SK-N-SH (cell line): ENCODE measurements around the gene SMIM12. TPM values are rescaled to one million over a fixed set of nuclear protein-coding genes. Genes with fewer than 3 reads are reported as not detected.
"Not testable (repeated sequence)": the region's sequence is repeated elsewhere in the genome, so short reads cannot be mapped to it uniquely, and the experiment has no call there.

ENCODE experiments used
- CTCF ChIA-PET: fragments of 300-600, 350-600 bp; formaldehyde crosslinking; extraction: SDS; loops from one replicate; lab custom pipeline; 2021; lab: Yijun Ruan, JAX
- POLR2A ChIA-PET: fragments of 350-600 bp; sonication (Branson Sonifier 250); formaldehyde crosslinking; extraction: SDS; loops from one replicate; lab custom pipeline; 2020; ENCODE audit warnings: antibody characterized with exemption, inconsistent platforms; lab: Yijun Ruan, JAX
- DNase-seq: peaks from one replicate; pipeline ENCODE4 v3.0.0; 2012
- H2AFZ ChIP-seq: fragments of 200-600 bp; sonication (generic); 2 replicates; pipeline ENCODE4 v1.8.1; 2016; ENCODE audit warnings: antibody characterized with exemption, mild to moderate bottlenecking, low read depth
- H3F3A ChIP-seq: fragments of 200-600 bp; sonication (generic); replicated peaks from 2 replicates; pipeline ENCODE3; 2016; ENCODE audit warnings: antibody characterized with exemption, mild to moderate bottlenecking; ENCODE audit not compliant: insufficient read depth
- H3K27ac ChIP-seq, 2 experiments: fragments of 200-500 bp in 1 of 2; fragments of 200-600 bp in 1 of 2; sonication (Bioruptor generic) in 1 of 2; sonication (generic), shearing (Covaris generic) in 1 of 2; 2 replicates each; pipeline versions ENCODE4 v1.5.1 to v1.6.1; 2014 to 2016; ENCODE audit warnings: low read depth in 2 of 2, inconsistent platforms in 1 of 2, low read length in 1 of 2, mild to moderate bottlenecking in 1 of 2, mixed read lengths in 1 of 2
- H3K27me3 ChIP-seq: fragments of 200-600 bp; sonication (generic), shearing (Covaris generic); 2 replicates; pipeline ENCODE4 v1.6.1; 2016; ENCODE audit warnings: mixed run types; ENCODE audit not compliant: insufficient read depth
- H3K36me3 ChIP-seq, 2 experiments: fragments of 200-500 bp in 1 of 2; fragments of 200-600 bp in 1 of 2; sonication (Bioruptor generic) in 1 of 2; sonication (generic) in 1 of 2; replicated peaks in 1 of 2; 2 replicates each; pipeline versions ENCODE3 to v1.5.1; 2014 to 2016; ENCODE audit warnings: low read length in 1 of 2, mild to moderate bottlenecking in 1 of 2; ENCODE audit not compliant: insufficient read depth in 2 of 2, control insufficient read depth in 1 of 2
- H3K4me1 ChIP-seq, 2 experiments: fragments of 200-500 bp in 1 of 2; fragments of 200-600 bp in 1 of 2; sonication (Bioruptor generic) in 1 of 2; sonication (generic), shearing (Covaris generic) in 1 of 2; 2 replicates each; pipeline versions ENCODE4 v1.5.1 to v1.6.1; 2014 to 2016; ENCODE audit warnings: low read depth in 1 of 2, low read length in 1 of 2, mixed run types in 1 of 2; ENCODE audit not compliant: insufficient read depth in 2 of 2, control insufficient read depth in 1 of 2
- H3K4me2 ChIP-seq: fragments of 200-600 bp; sonication (generic), shearing (Covaris generic); 2 replicates; pipeline ENCODE4 v1.6.1; 2017; ENCODE audit warnings: mixed run types
- H3K4me3 ChIP-seq, 2 experiments: fragments of 200-500 bp in 1 of 2; fragments of 200-600 bp in 1 of 2; sonication (Bioruptor generic) in 1 of 2; sonication (generic), shearing (Covaris generic) in 1 of 2; 2 replicates each; pipeline versions ENCODE4 v1.5.1 to v1.8.1; 2014 to 2016; ENCODE audit warnings: low read depth in 2 of 2, inconsistent platforms in 1 of 2, low read length in 1 of 2, mild to moderate bottlenecking in 1 of 2, mixed read lengths in 1 of 2, moderate library complexity in 1 of 2
- H3K79me2 ChIP-seq: fragments of 200-600 bp; sonication (generic); 2 replicates; pipeline ENCODE4 v1.8.1; 2017; ENCODE audit warnings: mild to moderate bottlenecking; ENCODE audit not compliant: insufficient read depth
- H3K9ac ChIP-seq: fragments of 200-600 bp; sonication (generic); 2 replicates; pipeline ENCODE4 v1.6.1; 2017; ENCODE audit warnings: mixed run types
- H3K9me2 ChIP-seq: fragments of 200-600 bp; sonication (generic); 2 replicates; pipeline ENCODE4 v1.6.1; 2017; ENCODE audit warnings: mixed run types
- H3K9me3 ChIP-seq: fragments of 200-600 bp; sonication (generic); 2 replicates; pipeline ENCODE4 v1.6.1; 2017; ENCODE audit warnings: mixed run types, mild to moderate bottlenecking, moderate library complexity
- H4K20me1 ChIP-seq: fragments of 200-600 bp; sonication (generic); 2 replicates; pipeline ENCODE4 v1.6.1; 2017; ENCODE audit warnings: mild to moderate bottlenecking, mixed run types; ENCODE audit not compliant: insufficient read depth
- ELF1 ChIP-seq: IDR thresholded peaks from 2 replicates; pipeline ENCODE4 v1.4.0; 2012
- FOXJ3 ChIP-seq: sonication (generic); formaldehyde crosslinking; IDR thresholded peaks from 2 replicates; pipeline ENCODE4 v1.5.1; 2020; ENCODE audit warnings: mild to moderate bottlenecking, missing genetic modification reagents
- FOXM1 ChIP-seq: IDR thresholded peaks from 2 replicates; pipeline ENCODE4 v1.4.0; 2012; ENCODE audit warnings: low read depth, mild to moderate bottlenecking
- GATA2 ChIP-seq: sonication (generic); formaldehyde crosslinking; IDR thresholded peaks from 2 replicates; pipeline ENCODE4 v1.5.0; 2020; ENCODE audit warnings: mild to moderate bottlenecking, missing genetic modification reagents
- MAX ChIP-seq: IDR thresholded peaks from 2 replicates; pipeline ENCODE4 v1.4.0; 2012; ENCODE audit warnings: low read depth
- NFIC ChIP-seq: IDR thresholded peaks from 2 replicates; pipeline ENCODE4 v1.4.0; 2012; ENCODE audit warnings: borderline replicate concordance
- NRF1 ChIP-seq: IDR thresholded peaks from 2 replicates; pipeline ENCODE4 v1.6.1; 2012; ENCODE audit warnings: low read depth, mild to moderate bottlenecking, low read length
- RFX5 ChIP-seq: IDR thresholded peaks from 2 replicates; pipeline ENCODE4 v1.6.1; 2012; ENCODE audit warnings: mild to moderate bottlenecking, improper control_type of control experiment, low read length
- RXRA ChIP-seq: IDR thresholded peaks from 2 replicates; pipeline ENCODE4 v1.4.0; 2012; ENCODE audit warnings: low read depth, mild to moderate bottlenecking, borderline replicate concordance
- SIN3A ChIP-seq: IDR thresholded peaks from 2 replicates; pipeline ENCODE4 v1.6.1; 2012; ENCODE audit warnings: low read depth, mild to moderate bottlenecking, low read length, moderate library complexity, borderline replicate concordance
- SMC3 ChIP-seq: IDR thresholded peaks from 2 replicates; pipeline ENCODE4 v1.6.1; 2012; ENCODE audit warnings: low read depth, low read length, improper control_type of control experiment
- TEAD4 ChIP-seq: IDR thresholded peaks from 2 replicates; pipeline ENCODE4 v1.4.0; 2012; ENCODE audit warnings: mild to moderate bottlenecking, borderline replicate concordance; ENCODE audit not compliant: insufficient read depth
- YY1 ChIP-seq: IDR thresholded peaks from 2 replicates; pipeline ENCODE4 v1.4.0; 2012; ENCODE audit warnings: low read depth, mild to moderate bottlenecking
- WGBS: methylation state at CpG from one replicate; pipeline ENCODE4 v1.1.6; 2017; ENCODE audit warnings: low lambda C conversion rate; 5-methylcytosine and 5-hydroxymethylcytosine counted together
- polyA plus RNA-seq, 3 experiments: library from polyadenylated mRNA; depleted of rRNA; stranded (reverse); fragments of >200 nt; gene quantifications; 2 replicates each; pipeline ENCODE4 v1.2.3, GENCODE V29; 2012
- TF ChIP-seq, protein P1 (sequence below): IDR thresholded peaks from 2 replicates; pipeline ENCODE4 v1.4.0; 2012; ENCODE audit warnings: low read depth, borderline replicate concordance
- TF ChIP-seq, protein P2 (sequence below): fragments of 150-350 bp; IDR thresholded peaks from 2 replicates; pipeline ENCODE4 v1.6.1; 2017; ENCODE audit warnings: antibody characterized with exemption, low read length, low read depth, borderline replicate concordance

SMIM12 gene
- polyA plus RNA-seq, 1 of the 3 experiments (the other 2 are of a cell fraction), result 42.3 TPM

DNA sequence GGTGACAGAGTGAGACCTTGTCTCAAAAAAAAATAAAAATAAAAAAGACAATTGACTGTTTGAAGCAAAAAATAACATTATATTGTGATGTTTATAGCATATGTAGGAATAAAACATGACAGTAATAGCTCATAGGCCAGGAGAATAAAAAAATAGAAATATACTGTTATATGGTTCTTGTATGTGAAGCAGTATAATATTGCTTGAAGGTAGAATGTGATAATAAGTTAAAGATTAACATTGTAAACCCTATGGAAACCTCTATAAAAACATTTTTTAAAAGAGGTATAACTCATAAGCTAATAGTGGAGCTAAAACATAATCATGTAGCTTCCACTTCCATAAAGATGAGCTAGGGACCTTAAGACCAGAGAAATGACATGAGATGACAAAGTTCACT is 43.2 kb downstream of the SMIM12 start:
- Histone ChIP-seq H3K9ac (no peak overlapping the region), H3K4me3 (no peak overlapping the region), H4K20me1 (no peaks in the 10 kb centered on the region), H3K9me3 (no peaks in the 10 kb centered on the region), H3K36me3 (no peaks in the 10 kb centered on the region), H3K27ac (no peak overlapping the region), H3F3A (no peaks in the 10 kb centered on the region), H2AFZ (no peak overlapping the region), H3K9me2 (no peaks in the 10 kb centered on the region), H3K4me2 (no peak overlapping the region), H3K27me3 (no peaks in the 10 kb centered on the region), H3K4me1 (no peaks in the 10 kb centered on the region), H3K79me2 (no peaks in the 10 kb centered on the region)
- DNase-seq, result no peak
- ChIA-PET CTCF (interaction anchor here (2.2 to 2.6 kb wide), 2 partner anchors 30 to 36 kb away, joined by 7 to 13 read pairs; no protein-coding TSS in a partner anchor), POLR2A (no interaction called here)
- TF ChIP-seq, protein P1, sequence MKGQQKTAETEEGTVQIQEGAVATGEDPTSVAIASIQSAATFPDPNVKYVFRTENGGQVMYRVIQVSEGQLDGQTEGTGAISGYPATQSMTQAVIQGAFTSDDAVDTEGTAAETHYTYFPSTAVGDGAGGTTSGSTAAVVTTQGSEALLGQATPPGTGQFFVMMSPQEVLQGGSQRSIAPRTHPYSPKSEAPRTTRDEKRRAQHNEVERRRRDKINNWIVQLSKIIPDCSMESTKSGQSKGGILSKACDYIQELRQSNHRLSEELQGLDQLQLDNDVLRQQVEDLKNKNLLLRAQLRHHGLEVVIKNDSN, result no peak
- TF ChIP-seq SIN3A, result no peak
- no peak for TF ChIP-seq RXRA
- TF ChIP-seq FOXM1, result no peak

GRCh38 chr1:34810781-34811180 is 48.8 kb downstream of the SMIM12 start:
- not testable (repeated sequence) for H3K36me3 ChIP-seq

GRCh38 chr1:34808051-34808810 is 51.3 kb downstream of the SMIM12 start:
- whole genome bisulfite sequencing, result 37% methylated on average over 6 of the region's 9 CpGs
- Histone ChIP-seq H3K9me3 (no peaks in the 10 kb centered on the region), H3F3A (no peaks in the 10 kb centered on the region), H2AFZ (no peak overlapping the region), H3K4me3 (no peak overlapping the region), H3K4me1 (peaks cover 0 to 9% of the 10 kb centered on the region in 2 experiments; a peak in 1 of 4 replicates), H3K36me3 (no peaks in the 10 kb centered on the region), H3K9ac (no peak overlapping the region), H3K79me2 (no peaks in the 10 kb centered on the region), H3K27ac (no peak overlapping the region), H3K4me2 (no peak overlapping the region), H4K20me1 (no peaks in the 10 kb centered on the region), H3K27me3 (no peaks in the 10 kb centered on the region), H3K9me2 (no peaks in the 10 kb centered on the region)
- POLR2A ChIA-PET, result no interaction called here
- no peak for DNase-seq
- CTCF ChIA-PET, result interaction anchor here (1.4 to 5.7 kb wide), 2 partner anchors 22 to 44 kb away, joined by 3 to 23 read pairs; no protein-coding TSS in a partner anchor
- no peak for TF ChIP-seq FOXJ3 (CRISPR knock-in tag)
- TF ChIP-seq NRF1, result no peak
- no peak for TF ChIP-seq MAX
- TF ChIP-seq, protein P1, result no peak
- TF ChIP-seq, protein P2, sequence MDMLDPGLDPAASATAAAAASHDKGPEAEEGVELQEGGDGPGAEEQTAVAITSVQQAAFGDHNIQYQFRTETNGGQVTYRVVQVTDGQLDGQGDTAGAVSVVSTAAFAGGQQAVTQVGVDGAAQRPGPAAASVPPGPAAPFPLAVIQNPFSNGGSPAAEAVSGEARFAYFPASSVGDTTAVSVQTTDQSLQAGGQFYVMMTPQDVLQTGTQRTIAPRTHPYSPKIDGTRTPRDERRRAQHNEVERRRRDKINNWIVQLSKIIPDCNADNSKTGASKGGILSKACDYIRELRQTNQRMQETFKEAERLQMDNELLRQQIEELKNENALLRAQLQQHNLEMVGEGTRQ, result no peak
- TF ChIP-seq NFIC, result no peak
- no peak for TF ChIP-seq GATA2 (CRISPR knock-in tag)
- no peak for TF ChIP-seq RFX5
- TF ChIP-seq SMC3, result no peak
- no peak for TF ChIP-seq ELF1
- no peak for TF ChIP-seq YY1
- TF ChIP-seq TEAD4, result no peak

More at GRCh38 chr1:34810781-34811180, 48.8 kb downstream of the SMIM12 start:
- H3F3A ChIP-seq, DNase-seq, H2AFZ ChIP-seq, H3K4me1 ChIP-seq, H4K20me1 ChIP-seq, H3K79me2 ChIP-seq, H3K4me2 ChIP-seq, POLR2A ChIA-PET, H3K9me2 ChIP-seq, H3K27me3 ChIP-seq, H3K27ac ChIP-seq, H3K9me3 ChIP-seq, H3K9ac ChIP-seq, H3K4me3 ChIP-seq: not testable (repeated sequence)
- 54% methylated on average over 3 of the region's 3 CpGs for WGBS
- CTCF ChIA-PET, result interaction anchor here (5.7 kb wide), 1 partner anchor 42 kb away, joined by 23 read pairs; no protein-coding TSS in a partner anchor
